Measurements from ENCODE around the gene PGBD5. TPM values are rescaled to one million over a fixed set of nuclear protein-coding genes. Genes with fewer than 3 reads are reported as not detected.

The PGBD5 gene
- total RNA-seq, 1 donor from 2014 or later = 14.7 TPM

- peaks cover 3% of the 10 kb centered on the region for H3K9me3 Mint-ChIP-seq (ENCODE audit: unreplicated experiment)
- FAIRE-seq (no peak), DNase-seq (ENCODE audit: low read depth) (no peak)
- H3K4me3 Mint-ChIP-seq (ENCODE audit: unreplicated experiment) = no peak overlapping the region
- H3K4me1 Mint-ChIP-seq (ENCODE audit: low read depth, unreplicated experiment) = peaks cover 4% of the 10 kb centered on the region
- Histone ChIP-seq H3K9ac (ENCODE audit: low read length) (no peak overlapping the region), H3K36me3 (ENCODE audit: insufficient read depth, low read length) (no peaks in the 10 kb centered on the region), H4K20me1 (ENCODE audit: insufficient read depth, low read length) (no peaks in the 10 kb centered on the region), H2AFZ (ENCODE audit: low read depth, low read length) (no peak overlapping the region), H3K4me3 (ENCODE audit: insufficient read depth, low read depth, low read length) (no peak overlapping the region), H3K9me3 (ENCODE audit: insufficient read depth, low read depth, low read length) (no peaks in the 10 kb centered on the region), H3K27me3 (ENCODE audit: insufficient read depth, low read length) (no peaks in the 10 kb centered on the region), H3K79me2 (ENCODE audit: insufficient read depth, low read length) (no peaks in the 10 kb centered on the region), H3K4me2 (ENCODE audit: low read length) (no peak overlapping the region), H3K27ac (ENCODE audit: low read depth, low read length) (no peak overlapping the region), H3K4me1 (ENCODE audit: insufficient read depth, low read length) (no peaks in the 10 kb centered on the region)
- TF ChIP-seq CTCF (IDR thresholded peaks at IDR 0.05; ENCODE audit: insufficient read depth, low read depth, low read length) (no peak), EZH2 (IDR thresholded peaks at IDR 0.05; ENCODE audit: insufficient read depth, low read length) (no peak)
- H3K36me3 Mint-ChIP-seq (ENCODE audit: low read depth, unreplicated experiment) = peaks cover 43% of the 10 kb centered on the region
- no peak overlapping the region for H3K27ac Mint-ChIP-seq (ENCODE audit: unreplicated experiment)
- H3K27me3 Mint-ChIP-seq (ENCODE audit: low read depth, unreplicated experiment) = peaks cover 3% of the 10 kb centered on the region
Measured at GRCh38 chr1:230348386-230349019, 77.6 kb downstream of the PGBD5 start.

- H3K27ac Mint-ChIP-seq (ENCODE audit: unreplicated experiment) = no peak overlapping the region
Measured at GRCh38 chr1:230347896-230348295, 78.2 kb downstream of the PGBD5 start.

More at GRCh38 chr1:230347896-230348295, 78.2 kb downstream of the PGBD5 start:
- H3K36me3 ChIP-seq (ENCODE audit: insufficient read depth, low read length) = no peaks in the 10 kb centered on the region
- H3K36me3 Mint-ChIP-seq (ENCODE audit: low read depth, unreplicated experiment) = peaks cover 43% of the 10 kb centered on the region
- H4K20me1 ChIP-seq (ENCODE audit: insufficient read depth, low read length) = no peaks in the 10 kb centered on the region
- H2AFZ ChIP-seq (ENCODE audit: low read depth, low read length) = no peak overlapping the region
- no peak overlapping the region for H3K4me3 ChIP-seq (ENCODE audit: insufficient read depth, low read depth, low read length)
- peaks cover 4% of the 10 kb centered on the region for H3K4me1 Mint-ChIP-seq (ENCODE audit: low read depth, unreplicated experiment)
- H3K27ac ChIP-seq (ENCODE audit: low read depth, low read length) = no peak overlapping the region
- H3K4me1 ChIP-seq (ENCODE audit: insufficient read depth, low read length) = no peaks in the 10 kb centered on the region
- no peak for TF ChIP-seq EZH2 (IDR thresholded peaks at IDR 0.05; ENCODE audit: insufficient read depth, low read length)
- TF ChIP-seq CTCF (IDR thresholded peaks at IDR 0.05; ENCODE audit: insufficient read depth, low read depth, low read length) = no peak
- no peaks in the 10 kb centered on the region for H3K27me3 ChIP-seq (ENCODE audit: insufficient read depth, low read length)
- no peak overlapping the region for H3K4me2 ChIP-seq (ENCODE audit: low read length)
- no peak for DNase-seq (ENCODE audit: low read depth)
- H3K4me3 Mint-ChIP-seq (ENCODE audit: unreplicated experiment) = no peak overlapping the region
- peaks cover 3% of the 10 kb centered on the region for H3K9me3 Mint-ChIP-seq (ENCODE audit: unreplicated experiment)
- FAIRE-seq = no peak
- H3K9me3 ChIP-seq (ENCODE audit: insufficient read depth, low read depth, low read length) = no peaks in the 10 kb centered on the region
- H3K9ac ChIP-seq (ENCODE audit: low read length) = no peak overlapping the region
- peaks cover 3% of the 10 kb centered on the region for H3K27me3 Mint-ChIP-seq (ENCODE audit: low read depth, unreplicated experiment)
- H3K79me2 ChIP-seq (ENCODE audit: insufficient read depth, low read length) = no peaks in the 10 kb centered on the region

Data from astrocyte (in vitro differentiated cells and primary cell).